Mucosa of rectum (tissue), 2 donors: ENCODE results near the gene EFCAB12.
"Not testable (repeated sequence)": the region's sequence is repeated elsewhere in the genome, so short reads cannot be mapped to it uniquely, and the experiment has no call there.

Source experiments
- H3K27ac ChIP-seq, 2 donors: one replicate each; pipeline ENCODE4 v1.7.0; 2013; ENCODE audit warnings: inconsistent platforms in 2 of 2, low read depth in 2 of 2, low read length in 2 of 2
- H3K27me3 ChIP-seq, 2 donors: one replicate each; pipeline ENCODE4 v1.7.0; 2013; ENCODE audit warnings: low read length in 2 of 2; ENCODE audit not compliant: control insufficient read depth in 2 of 2, insufficient read depth in 2 of 2
- H3K36me3 ChIP-seq, 2 donors: one replicate each; pipeline ENCODE4 v1.7.0; 2013; ENCODE audit warnings: low read length in 2 of 2; ENCODE audit not compliant: control insufficient read depth in 2 of 2, insufficient read depth in 2 of 2
- H3K4me1 ChIP-seq, 2 donors: one replicate each; pipeline ENCODE4 v1.7.0; 2013; ENCODE audit warnings: low read length in 2 of 2, mild to moderate bottlenecking in 1 of 2; ENCODE audit not compliant: control insufficient read depth in 2 of 2, insufficient read depth in 2 of 2
- H3K4me3 ChIP-seq, 2 donors: one replicate each; pipeline ENCODE4 v1.7.0; 2013; ENCODE audit warnings: low read length in 2 of 2
- H3K9ac ChIP-seq, 2 donors: one replicate each; pipeline ENCODE4 v1.7.0; 2013; ENCODE audit warnings: low read length in 2 of 2, low read depth in 1 of 2, mild to moderate bottlenecking in 1 of 2
- H3K9me3 ChIP-seq, 2 donors: one replicate each; pipeline ENCODE4 v1.7.0; 2013; ENCODE audit warnings: low read length in 2 of 2; ENCODE audit not compliant: control insufficient read depth in 2 of 2
- donor health status: healthy.
- donor health status: Normal muscosa, but diverticular disease.

The EFCAB12 gene

DNA sequence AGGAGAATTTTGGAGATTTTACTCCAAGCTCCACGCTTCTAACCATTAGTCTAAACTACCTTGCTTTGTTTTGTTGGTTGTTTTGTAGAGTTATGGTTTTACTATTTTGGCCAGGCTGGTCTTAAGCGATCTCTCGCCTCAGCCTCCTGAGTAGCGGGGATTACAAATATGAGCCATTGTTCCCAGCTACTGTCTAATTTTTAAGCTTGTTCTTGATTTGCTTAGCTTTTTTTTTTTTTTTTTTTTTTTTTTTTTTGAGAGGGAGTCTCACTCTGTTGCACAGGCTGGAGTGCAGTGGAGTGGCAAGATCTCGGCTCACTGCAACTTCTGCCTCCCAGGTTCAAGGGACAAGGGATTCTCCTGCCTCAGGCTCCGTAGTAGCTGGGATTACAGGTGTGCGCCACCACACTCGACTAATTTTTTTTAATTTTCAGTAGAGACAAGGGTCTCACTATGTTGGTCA, 28.5 kb downstream of the EFCAB12 start:
- Histone ChIP-seq H3K36me3 (peaks cover 0 to 5% of the 10 kb centered on the region in 2 donors), H3K4me1 (peaks cover 8 to 11% of the 10 kb centered on the region in 2 donors), H3K9ac (peak overlapping the region in 1 of 2 donors; percentile 81), H3K27me3 (no peaks in the 10 kb centered on the region), H3K9me3 (no peaks in the 10 kb centered on the region), H3K4me3 (peak overlapping the region; percentile 89 to 92), H3K27ac (peak overlapping the region; percentile 74 to 83)

DNA sequence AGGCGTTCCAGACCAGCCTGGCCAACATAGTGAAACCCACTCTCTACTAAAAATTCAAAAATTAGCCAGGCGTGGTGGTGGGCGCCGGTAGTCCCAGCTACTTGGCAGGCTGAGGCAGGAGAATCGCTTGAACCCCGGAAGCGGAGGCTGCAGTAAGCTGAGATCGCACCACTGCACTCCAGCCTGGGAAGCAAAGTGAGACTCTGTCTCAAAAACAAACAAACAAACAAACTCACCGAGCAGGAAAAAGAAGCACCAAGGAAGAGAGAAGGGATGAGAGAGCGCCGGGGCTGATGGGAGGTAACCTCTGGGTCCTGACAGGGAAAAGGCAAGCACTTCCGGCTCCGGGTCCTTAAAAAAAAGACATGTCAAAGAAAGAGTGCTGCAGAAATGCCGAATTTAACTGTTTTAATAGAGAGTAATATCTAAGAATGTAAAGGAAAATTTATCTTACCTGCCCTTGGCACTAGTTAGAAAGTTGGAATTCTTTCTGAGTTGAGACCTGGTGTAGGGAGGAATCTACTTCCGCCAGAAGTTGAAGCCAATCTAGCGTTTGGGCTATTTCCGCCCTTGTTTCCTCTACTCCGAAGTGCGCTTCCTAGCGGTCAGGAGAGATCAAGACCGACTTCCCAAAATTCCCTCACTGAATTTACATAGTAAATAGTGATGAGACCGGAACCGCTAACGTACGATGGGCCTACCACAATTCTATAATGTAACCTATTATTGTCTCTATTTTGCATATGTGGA, 29.1 kb downstream of the EFCAB12 start:
- peak overlapping the region; percentile 74 to 83 for H3K27ac ChIP-seq
- H3K4me1 ChIP-seq = peaks cover 8 to 11% of the 10 kb centered on the region in 2 donors
- peak overlapping the region; percentile 80 to 81 for H3K9ac ChIP-seq
- H3K4me3 ChIP-seq = peak overlapping the region; percentile 89 to 92
- H3K27me3 ChIP-seq = no peaks in the 10 kb centered on the region
- H3K9me3 ChIP-seq = no peaks in the 10 kb centered on the region
- H3K36me3 ChIP-seq = peaks cover 0 to 8% of the 10 kb centered on the region in 2 donors

DNA sequence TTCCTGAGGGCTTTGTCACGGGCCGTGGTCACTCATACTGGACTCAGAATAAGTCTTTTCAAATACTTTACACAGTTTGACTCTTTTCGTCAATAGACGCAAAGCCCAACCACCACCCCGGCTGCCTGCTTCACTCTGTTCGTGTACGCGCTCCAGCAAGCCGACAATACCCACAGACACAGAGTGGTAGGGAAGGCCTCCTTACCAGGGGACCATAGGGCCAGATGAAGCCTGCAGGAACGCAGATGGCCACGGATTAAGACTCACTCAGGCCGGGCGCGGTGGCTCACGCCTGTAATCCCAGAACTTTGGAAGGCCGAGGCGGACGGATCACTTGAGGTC, 29.7 kb downstream of the EFCAB12 start:
- Histone ChIP-seq H3K9me3 (no peaks in the 10 kb centered on the region), H3K36me3 (peaks cover 0 to 8% of the 10 kb centered on the region in 2 donors), H3K27ac (peak overlapping the region; percentile 74 to 83)

DNA sequence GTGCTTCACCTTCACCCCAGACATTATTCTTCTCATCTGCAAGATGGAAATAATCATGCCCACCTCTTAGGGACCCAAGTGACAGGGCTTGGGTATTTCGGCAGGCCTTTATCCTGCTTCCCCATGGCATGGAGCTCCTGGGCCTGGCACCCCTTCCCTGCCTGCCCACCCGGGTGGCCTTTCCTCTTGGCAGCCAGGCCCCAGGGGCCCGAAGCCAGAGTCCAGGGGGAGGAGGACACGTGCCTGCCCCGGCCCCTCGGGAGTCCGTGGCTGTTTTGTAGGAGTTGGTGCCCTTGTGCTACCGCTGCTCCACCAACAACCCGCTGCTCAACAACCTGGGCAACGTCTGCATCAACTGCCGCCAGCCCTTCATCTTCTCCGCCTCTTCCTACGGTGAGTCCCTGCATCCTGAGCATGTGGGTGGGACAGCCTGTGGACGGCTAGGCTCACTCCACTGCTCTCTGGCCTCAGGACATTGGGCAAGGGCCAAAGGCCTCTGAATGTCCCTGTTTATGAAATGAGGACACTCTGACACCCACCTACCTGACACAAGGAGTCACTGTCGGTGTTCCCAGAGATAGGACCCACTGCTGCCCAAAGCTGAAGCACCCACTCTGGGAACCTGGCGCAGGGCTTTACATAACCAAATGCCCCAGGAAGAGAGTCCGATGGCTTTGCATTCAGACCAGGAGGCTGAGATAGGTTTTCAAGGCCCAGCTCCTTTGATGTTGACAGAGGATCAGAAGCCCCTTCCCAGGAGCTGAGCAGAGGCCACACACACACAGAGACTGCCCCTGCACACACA, 34.5 kb downstream of the EFCAB12 start:
- H3K36me3 ChIP-seq = peaks cover 20 to 37% of the 10 kb centered on the region in 2 donors
- not testable (repeated sequence) for H3K27ac ChIP-seq, H3K9ac ChIP-seq, H3K4me3 ChIP-seq, H3K9me3 ChIP-seq, H3K27me3 ChIP-seq, H3K4me1 ChIP-seq

More for the DNA sequence above, 29.7 kb downstream of the EFCAB12 start:
- H3K4me1 ChIP-seq = peaks cover 8 to 11% of the 10 kb centered on the region in 2 donors
- H3K9ac ChIP-seq = peak overlapping the region; percentile 80 to 81
- no peaks in the 10 kb centered on the region for H3K27me3 ChIP-seq
- H3K4me3 ChIP-seq = peak overlapping the region; percentile 89 to 92

GRCh38 chr3:129393271-129393670, 35.2 kb downstream of the EFCAB12 start:
- H3K4me3 ChIP-seq = no peak overlapping the region
- no peaks in the 10 kb centered on the region for H3K9me3 ChIP-seq
- H3K27ac ChIP-seq = no peak overlapping the region
- no peaks in the 10 kb centered on the region for H3K27me3 ChIP-seq
- H3K36me3 ChIP-seq = peaks cover 20 to 40% of the 10 kb centered on the region in 2 donors
- peaks cover 2 to 4% of the 10 kb centered on the region in 2 donors for H3K4me1 ChIP-seq
- no peak overlapping the region for H3K9ac ChIP-seq

- not testable (repeated sequence) for H3K9me3 ChIP-seq, H3K27me3 ChIP-seq, H3K4me3 ChIP-seq, H3K9ac ChIP-seq, H3K4me1 ChIP-seq, H3K27ac ChIP-seq
- peaks cover 22 to 47% of the 10 kb centered on the region in 2 donors for H3K36me3 ChIP-seq
These were observed 36.1 kb downstream of the EFCAB12 start for GRCh38 chr3:129392106-129392887.

- H3K27me3 ChIP-seq, H3K4me1 ChIP-seq, H3K9ac ChIP-seq, H3K9me3 ChIP-seq, H3K4me3 ChIP-seq, H3K27ac ChIP-seq: not testable (repeated sequence)
- H3K36me3 ChIP-seq = peaks cover 27 to 46% of the 10 kb centered on the region in 2 donors
These were observed 36.9 kb downstream of the EFCAB12 start for GRCh38 chr3:129391583-129391982.

- Histone ChIP-seq H3K27me3 (no peaks in the 10 kb centered on the region), H3K4me1 (peaks cover 0 to 2% of the 10 kb centered on the region in 2 donors), H3K9ac (no peak overlapping the region), H3K27ac (peak overlapping the region in 1 of 2 donors; percentile 32), H3K36me3 (peaks cover 27 to 44% of the 10 kb centered on the region in 2 donors), H3K4me3 (no peak overlapping the region), H3K9me3 (no peaks in the 10 kb centered on the region)
These were observed 38.9 kb downstream of the EFCAB12 start for GRCh38 chr3:129389572-129389937.

DNA sequence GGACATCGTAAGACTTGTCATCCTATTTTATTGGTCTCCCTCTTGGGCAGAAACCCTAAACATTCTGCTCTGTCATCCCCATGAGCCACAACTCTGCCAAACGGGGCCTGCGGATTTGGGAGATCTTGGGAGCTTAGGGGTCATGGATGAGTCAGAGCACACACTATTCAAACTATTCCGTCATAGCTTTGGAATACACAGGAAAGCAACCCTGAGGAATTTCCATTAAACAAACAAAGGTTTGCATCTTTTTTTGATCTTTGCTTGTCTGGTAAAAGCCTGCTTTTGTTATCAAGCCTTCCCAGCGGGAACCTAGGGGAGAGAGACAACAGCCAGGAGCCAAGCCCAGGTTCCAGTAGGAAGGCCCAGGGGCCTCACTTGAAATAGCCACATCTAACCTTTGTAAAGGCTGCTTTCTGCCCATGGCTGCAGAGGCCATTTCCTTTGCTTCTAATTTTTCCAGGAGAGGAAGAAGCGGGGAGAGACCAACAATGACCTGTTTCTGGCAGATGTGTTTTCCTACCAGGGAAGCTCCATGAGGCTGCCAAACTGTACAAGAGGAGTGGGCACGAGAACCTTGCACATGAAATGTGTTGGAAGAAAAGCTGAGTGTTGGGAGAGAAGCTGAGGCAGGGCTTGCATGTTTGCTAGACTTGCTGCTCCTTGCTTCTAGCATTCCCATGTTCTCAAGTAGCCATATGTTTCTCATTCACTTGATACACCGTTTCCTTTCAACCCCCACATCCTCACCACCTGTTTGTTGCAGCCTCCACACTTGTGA, 39.5 kb downstream of the EFCAB12 start:
- not testable (repeated sequence) for H3K4me3 ChIP-seq, H3K9me3 ChIP-seq, H3K27me3 ChIP-seq, H3K4me1 ChIP-seq, H3K9ac ChIP-seq
- peak overlapping the region; percentile 34 to 61 for H3K27ac ChIP-seq
- H3K36me3 ChIP-seq = peaks cover 27 to 43% of the 10 kb centered on the region in 2 donors
